HEK293T (cell line): Measurements from ENCODE around the gene ORC3.

Experiments
- CTCF ChIA-PET: fragments of 350-600 bp; formaldehyde crosslinking; extraction: SDS; loops from one replicate; lab custom pipeline; 2021; ENCODE audit warnings: antibody characterized with exemption, inconsistent platforms; lab: Yijun Ruan, JAX
- POLR2A ChIA-PET: fragments of 350-600 bp; formaldehyde crosslinking; extraction: SDS; loops from one replicate; lab custom pipeline; 2020; ENCODE audit warnings: antibody characterized with exemption, inconsistent platforms; lab: Yijun Ruan, JAX
- DNase-seq: peaks from one replicate; pipeline ENCODE4 v3.0.0; 2012; ENCODE audit warnings: mixed read lengths; ENCODE audit errors: extremely low spot score
- ARNT ChIP-seq: fragments of 450-650 bp; IDR thresholded peaks from 2 replicates; pipeline ENCODE4 v1.6.1; 2017; ENCODE audit warnings: mild to moderate bottlenecking
- BHLHE40 ChIP-seq: fragments of 450-650 bp; IDR thresholded peaks from 2 replicates; pipeline ENCODE4 v1.6.1; 2016; ENCODE audit warnings: mild to moderate bottlenecking, moderate library complexity, borderline replicate concordance
- CTBP1 ChIP-seq: fragments of 450-650 bp; IDR thresholded peaks from 2 replicates; pipeline ENCODE4 v1.6.1; 2016; ENCODE audit warnings: borderline replicate concordance
- ELF4 ChIP-seq: fragments of 450-650 bp; IDR thresholded peaks from 2 replicates; pipeline ENCODE4 v1.6.1; 2017; ENCODE audit warnings: antibody characterized with exemption
- FOXA1 ChIP-seq: fragments of 450-650 bp; IDR thresholded peaks from 2 replicates; pipeline ENCODE4 v1.6.1; 2016; ENCODE audit warnings: mild to moderate bottlenecking
- FOXK2 ChIP-seq: fragments of 450-650 bp; IDR thresholded peaks from 2 replicates; pipeline ENCODE4 v1.6.1; 2016; ENCODE audit warnings: mild to moderate bottlenecking
- FOXM1 ChIP-seq: fragments of 450-650 bp; IDR thresholded peaks from 2 replicates; pipeline ENCODE4 v1.6.1; 2017; ENCODE audit warnings: mild to moderate bottlenecking, borderline replicate concordance
- HDGF ChIP-seq: fragments of 450-650 bp; IDR thresholded peaks from 2 replicates; pipeline ENCODE4 v1.6.1; 2017; ENCODE audit warnings: antibody characterized with exemption, borderline replicate concordance
- L3MBTL2 ChIP-seq: fragments of 450-650 bp; conservative IDR thresholded peaks from 2 replicates; pipeline ENCODE4 v1.6.1; 2016; ENCODE audit warnings: mild to moderate bottlenecking
- LEF1 ChIP-seq: fragments of 450-650 bp; IDR thresholded peaks from 2 replicates; pipeline ENCODE4 v1.6.1; 2017; ENCODE audit warnings: mild to moderate bottlenecking, borderline replicate concordance
- NFRKB ChIP-seq: fragments of 450-650 bp; IDR thresholded peaks from 2 replicates; pipeline ENCODE4 v1.6.1; 2016; ENCODE audit warnings: mild to moderate bottlenecking, moderate library complexity
- SP1 ChIP-seq: fragments of 450-650 bp; IDR thresholded peaks from 2 replicates; pipeline ENCODE4 v1.6.1; 2017
- SUZ12 ChIP-seq: fragments of 450-650 bp; IDR thresholded peaks from 2 replicates; pipeline ENCODE4 v1.6.1; 2016; ENCODE audit warnings: mild to moderate bottlenecking
- TARDBP ChIP-seq: fragments of 450-650 bp; IDR thresholded peaks from 2 replicates; pipeline ENCODE4 v1.6.1; 2016
- ZNF384 ChIP-seq: fragments of 450-650 bp; IDR thresholded peaks from 2 replicates; pipeline ENCODE4 v1.6.1; 2016
- TF ChIP-seq, protein P1 (sequence below): fragments of 450-650 bp; IDR thresholded peaks from 2 replicates; pipeline ENCODE4 v1.6.1; 2016

Gene ORC3

DNA sequence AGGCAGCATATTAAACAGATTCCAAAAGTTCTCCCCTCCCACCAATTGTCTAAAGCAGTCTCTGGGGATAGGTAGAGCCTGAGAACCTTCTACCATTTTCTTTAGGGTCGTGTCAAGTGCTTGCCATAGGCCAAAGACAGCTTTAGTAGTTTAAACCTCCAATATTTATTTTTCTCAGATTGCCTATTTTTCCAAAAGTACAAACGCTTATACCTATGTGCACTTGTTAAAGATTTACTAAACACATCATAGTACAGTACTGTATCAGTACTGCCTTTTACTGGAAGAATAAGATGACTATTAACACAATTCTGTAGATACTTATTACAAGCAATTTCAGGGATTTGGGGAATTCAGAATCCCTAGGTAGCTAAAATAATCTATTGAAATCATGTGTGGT lies 82.7 kb downstream of the ORC3 start:
- CTCF ChIA-PET = no interaction called here
- POLR2A ChIA-PET = interaction anchor here (1.1 kb wide), 1 partner anchor 29 kb away, joined by 5 read pairs; the partner anchor contains the start of gene AKIRIN2

DNA sequence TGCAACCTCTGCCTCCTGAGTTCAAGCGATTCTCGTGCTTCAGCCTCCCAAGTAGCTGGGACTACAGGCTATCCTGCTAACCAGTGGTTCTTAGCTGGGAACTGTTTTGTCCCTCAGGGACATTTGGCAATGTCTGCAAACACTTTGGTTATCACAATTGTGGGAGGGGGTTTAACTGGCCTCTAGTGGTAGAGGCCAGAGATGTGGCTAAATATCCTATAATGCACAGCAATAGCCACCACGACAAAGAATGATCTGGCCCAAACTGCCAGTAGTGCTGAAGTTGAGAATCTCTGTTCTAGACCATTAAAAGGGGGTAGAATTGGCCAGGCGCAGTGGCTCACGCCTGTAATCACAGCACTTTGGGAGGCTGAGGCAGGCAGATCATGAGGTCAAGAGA lies 83.3 kb downstream of the ORC3 start:
- CTCF ChIA-PET = no interaction called here

More for the DNA sequence above, 82.7 kb downstream of the ORC3 start:
- no peak for DNase-seq
- TF ChIP-seq BHLHE40 = no peak
- no peak for TF ChIP-seq L3MBTL2
- no peak for TF ChIP-seq CTBP1
- TF ChIP-seq FOXA1 = no peak
- TF ChIP-seq ARNT = no peak
- no peak for TF ChIP-seq LEF1
- no peak for TF ChIP-seq SUZ12
- TF ChIP-seq HDGF = no peak
- no peak for TF ChIP-seq ELF4
- no peak for TF ChIP-seq NFRKB
- no peak for TF ChIP-seq SP1
- no peak for TF ChIP-seq ZNF384
- no peak for TF ChIP-seq FOXM1
- TF ChIP-seq, protein P1, sequence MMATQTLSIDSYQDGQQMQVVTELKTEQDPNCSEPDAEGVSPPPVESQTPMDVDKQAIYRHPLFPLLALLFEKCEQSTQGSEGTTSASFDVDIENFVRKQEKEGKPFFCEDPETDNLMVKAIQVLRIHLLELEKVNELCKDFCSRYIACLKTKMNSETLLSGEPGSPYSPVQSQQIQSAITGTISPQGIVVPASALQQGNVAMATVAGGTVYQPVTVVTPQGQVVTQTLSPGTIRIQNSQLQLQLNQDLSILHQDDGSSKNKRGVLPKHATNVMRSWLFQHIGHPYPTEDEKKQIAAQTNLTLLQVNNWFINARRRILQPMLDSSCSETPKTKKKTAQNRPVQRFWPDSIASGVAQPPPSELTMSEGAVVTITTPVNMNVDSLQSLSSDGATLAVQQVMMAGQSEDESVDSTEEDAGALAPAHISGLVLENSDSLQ = no peak
- no peak for TF ChIP-seq FOXK2
- no peak for TF ChIP-seq TARDBP

DNA sequence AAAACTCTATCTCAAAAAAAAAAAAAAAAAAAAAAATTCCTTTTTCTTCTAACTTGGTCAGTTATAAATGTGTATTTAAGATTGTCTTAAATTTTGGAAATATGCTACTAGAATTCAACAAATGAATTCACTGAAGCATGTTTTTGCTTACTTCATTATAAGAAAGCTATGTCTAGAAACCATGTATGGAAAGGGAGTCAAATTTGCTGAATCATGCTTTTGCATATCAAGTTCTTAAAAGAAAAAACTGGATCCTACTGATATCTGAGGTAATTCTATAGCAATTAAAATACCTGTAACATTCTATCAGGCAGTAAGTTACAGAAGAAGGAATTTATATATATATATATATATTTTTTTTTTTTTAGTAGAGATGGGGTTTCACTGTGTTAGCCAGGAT lies 84.4 kb downstream of the ORC3 start:
- POLR2A ChIA-PET = no interaction called here
- CTCF ChIA-PET = no interaction called here
- no peak for TF ChIP-seq FOXM1
- TF ChIP-seq SUZ12 = no peak
- no peak for DNase-seq

More for the DNA sequence above, 83.3 kb downstream of the ORC3 start:
- POLR2A ChIA-PET = interaction anchor here (1.1 kb wide), 1 partner anchor 29 kb away, joined by 5 read pairs; the partner anchor contains the start of gene AKIRIN2
- TF ChIP-seq LEF1 = no peak
- no peak for TF ChIP-seq ELF4
- TF ChIP-seq NFRKB = no peak
- no peak for TF ChIP-seq FOXM1
- TF ChIP-seq HDGF = no peak
- TF ChIP-seq ARNT = no peak
- no peak for TF ChIP-seq ZNF384
- no peak for TF ChIP-seq BHLHE40
- no peak for TF ChIP-seq FOXA1
- TF ChIP-seq, protein P1 = no peak
- no peak for TF ChIP-seq CTBP1
- no peak for TF ChIP-seq TARDBP
- TF ChIP-seq FOXK2 = no peak
- TF ChIP-seq SP1 = no peak
- TF ChIP-seq SUZ12 = no peak
- no peak for TF ChIP-seq L3MBTL2
- no peak for DNase-seq

DNA sequence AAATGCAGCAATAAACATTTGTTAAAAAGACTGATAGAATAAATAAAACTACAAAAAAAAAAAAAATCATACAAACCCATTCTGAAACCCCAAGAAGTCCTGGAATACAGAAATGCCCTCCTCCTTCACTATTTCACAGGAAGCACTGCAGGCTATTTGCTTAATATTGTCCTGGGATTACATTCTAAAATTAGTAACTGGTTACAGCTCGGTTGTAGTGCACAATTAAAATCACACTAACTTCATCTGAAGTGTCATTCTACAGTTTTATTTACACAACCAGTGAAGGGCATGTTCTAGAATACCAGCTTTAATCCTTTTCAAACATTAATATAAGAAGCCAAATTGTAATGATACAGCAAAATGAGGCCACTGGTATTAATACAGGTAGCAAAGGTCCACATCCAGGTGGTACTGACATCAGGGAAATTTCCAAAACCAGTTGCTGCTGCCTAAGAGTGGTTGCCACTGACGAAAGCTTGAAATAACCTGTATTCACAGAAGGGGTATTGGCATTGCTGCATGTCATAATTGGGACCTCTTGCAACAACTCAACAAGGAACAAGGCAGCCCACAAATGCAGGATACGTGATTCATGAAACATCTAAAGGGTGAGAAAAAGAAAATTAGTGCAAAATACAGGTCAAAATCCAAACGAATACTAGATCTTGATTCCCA lies 85.2 kb downstream of the ORC3 start:
- no peak for DNase-seq
- POLR2A ChIA-PET = no interaction called here

DNA sequence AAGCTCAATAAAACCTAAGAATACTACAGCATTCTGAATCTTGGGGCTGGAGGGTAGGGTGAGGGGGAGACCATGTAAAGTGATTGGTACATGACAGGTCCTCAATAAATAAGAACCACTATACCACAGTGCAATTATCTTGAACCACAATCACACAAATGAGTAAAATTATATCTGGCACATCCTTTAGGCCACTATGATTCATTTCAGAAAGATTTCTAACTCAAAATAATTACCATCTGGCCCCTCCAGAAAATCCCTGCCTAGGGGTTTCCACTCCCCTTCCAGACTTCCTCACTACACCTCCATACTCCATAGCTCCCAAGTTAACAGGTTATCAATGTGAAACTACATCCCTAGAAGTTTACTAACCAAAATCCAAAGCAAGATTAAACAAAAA lies 92.4 kb downstream of the ORC3 start:
- no peak for DNase-seq
- ChIA-PET CTCF (no interaction called here), POLR2A (no interaction called here)
- TF ChIP-seq TARDBP (no peak), BHLHE40 (no peak), ARNT (no peak), L3MBTL2 (no peak), HDGF (no peak), SUZ12 (no peak), FOXA1 (no peak), ELF4 (no peak), CTBP1 (no peak), SP1 (no peak), NFRKB (no peak), FOXK2 (no peak), FOXM1 (no peak)
- TF ChIP-seq, protein P1 = no peak

More for the DNA sequence above, 85.2 kb downstream of the ORC3 start:
- TF ChIP-seq CTBP1 = no peak
- no peak for TF ChIP-seq FOXA1
- TF ChIP-seq L3MBTL2 = no peak
- no peak for TF ChIP-seq NFRKB
- CTCF ChIA-PET = no interaction called here

DNA sequence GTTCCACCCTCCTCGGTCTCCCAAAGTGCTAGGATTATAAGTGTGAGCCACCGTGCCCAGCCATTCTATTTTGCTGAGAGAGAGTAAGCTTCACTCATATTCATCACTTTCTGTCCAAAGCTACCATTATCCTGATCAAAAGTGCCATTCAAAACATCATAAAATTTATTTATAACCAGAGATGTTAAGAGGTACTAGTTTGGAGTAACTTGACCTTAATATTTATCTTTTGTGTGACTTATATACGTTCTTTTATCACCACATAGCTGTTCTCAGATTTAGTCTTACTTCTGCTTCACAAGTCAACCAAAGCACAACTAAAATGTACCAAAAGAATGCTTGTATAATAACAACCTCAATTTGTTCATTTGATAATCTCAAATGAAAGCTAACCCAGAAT lies 94.0 kb downstream of the ORC3 start:
- ChIA-PET POLR2A (no interaction called here), CTCF (no interaction called here)
- TF ChIP-seq, protein P1 = peak; percentile 78
- no peak for TF ChIP-seq HDGF
- no peak for DNase-seq
